Heart right ventricle (tissue), 16 donors: Measurements from ENCODE around the gene RYR1. TPM values are rescaled to one million over a fixed set of nuclear protein-coding genes. Genes with fewer than 3 reads are reported as not detected.
A peak's percentile ranks its signal among the peaks of the same experiment; 100 is the strongest.

ENCODE experiments used
- ATAC-seq, 8 donors: fragments of 200-7000 bp; cut with Tn5 transposase; one replicate each; pipeline ENCODE4 v1.9.1; 2020; ENCODE audit warnings: mild to moderate bottlenecking in 8 of 8, moderate library complexity in 8 of 8, moderate number of reproducible peaks in 1 of 8
- DNase-seq, 2 donors: peaks; one replicate each; pipeline ENCODE4 v3.0.0-alpha.2; 2020
- H3K27ac ChIP-seq, 10 donors: fragments of 200-600 bp; sonication (generic) in 2 of 10; one replicate each; pipeline versions ENCODE4 v1.5.0 to v1.8.0; 2020 to 2022; ENCODE audit warnings: mild to moderate bottlenecking in 3 of 10
- H3K27me3 ChIP-seq, 7 donors: fragments of 200-600 bp; one replicate each; pipeline ENCODE4 v1.8.0; 2021 to 2022; ENCODE audit warnings: mild to moderate bottlenecking in 2 of 7
- H3K36me3 ChIP-seq, 9 donors: fragments of 200-600 bp; sonication (generic) in 1 of 9; one replicate each; pipeline versions ENCODE4 v1.5.0 to v1.8.0; 2020 to 2022; ENCODE audit warnings: mild to moderate bottlenecking in 2 of 9
- H3K4me1 ChIP-seq, 9 donors: fragments of 200-600 bp; sonication (generic) in 1 of 9; one replicate each; pipeline versions ENCODE4 v1.5.0 to v1.8.0; 2020 to 2022; ENCODE audit warnings: mild to moderate bottlenecking in 4 of 9
- H3K4me3 ChIP-seq, 10 donors: fragments of 200-600 bp; sonication (generic) in 2 of 10; one replicate each; pipeline versions ENCODE4 v1.5.0 to v1.8.0; 2020 to 2022; ENCODE audit warnings: mild to moderate bottlenecking in 7 of 10, moderate library complexity in 2 of 10
- H3K9me3 ChIP-seq, 11 donors: fragments of 200-600 bp in 10 of 11; sonication (generic) in 2 of 11; one replicate each; pipeline versions ENCODE4 v1.5.0 to v1.8.0; 2013 to 2022; ENCODE audit warnings: mild to moderate bottlenecking in 2 of 11, control low read depth in 1 of 11, moderate library complexity in 1 of 11
- WGBS, 2 donors: extraction: QIAGEN DNeasy Blood & Tissue Kit; methylation state at CpG; one replicate each; pipeline ENCODE4 v1.1.7; 2013; ENCODE audit warnings: inconsistent platforms in 1 of 2; 5-methylcytosine and 5-hydroxymethylcytosine counted together
- intact Hi-C, 10 donors: fragments of 100-400 bp; cut with DNase I; formaldehyde crosslinking; loops; one replicate each; pipeline versions ENCODE4 v1.11.1 to v1.14.2; 2022
- polyA plus RNA-seq, 2 donors: library from polyadenylated mRNA; stranded (reverse); fragments of 200-250 nt; gene quantifications; one replicate each; pipeline ENCODE4 v1.2.3, GENCODE V29; 2013
- total RNA-seq, 10 donors: library from RNA; stranded (reverse); fragmentation: NEBNext Ultra II Directional in 3 of 10; extraction: Animal tissue kit (Norgen Biotek cat#: 25700) in 3 of 10; gene quantifications; one replicate each; pipeline versions ENCODE4 v1.2.1 to v1.2.4, GENCODE V29; 2021 to 2023
- TF ChIP-seq, protein P1 (sequence below), 9 donors: fragments of 200-600 bp; sonication (generic) in 2 of 9; IDR thresholded peaks; one replicate each; pipeline versions ENCODE4 v1.5.0 to v1.8.0; 2021 to 2022; ENCODE audit warnings: antibody characterized with exemption in 9 of 9, mild to moderate bottlenecking in 5 of 9, moderate library complexity in 1 of 9
- donor health status: Arrhythmogenic right ventricular cardiomyopathy.
- donor health status: ischemic (EF 13 %, LVEDD 7.1; RV severe dilation, severe dysfunction).
- donor health status: healthy with polysubstance abuse.
- donor health status: DM: no; HTN: yes; CAD: no.
- donor health status: DM: no; HTN: no; CAD: no.
- donor health status: ischemic (EF 25% LVEDD 6.9; RV normal size, moderate dysfunction).
- donor health status: ischemic (EF 25% LVEDD 5.7; RV mildly dilated, moderate dysfunction).
- donor health status: healthy.
- donor health status: DM: yes; HTN: yes; CAD: no.
- donor health status: Ischemic cardiomyopathy.
- donor health status: ischemic (EF 35%, LVEDD 5.7; RV mildly dilated, moderate dysfunction).
- donor health status: nonischemic (EF 11% LVEDD 7.7; RV severe dilation, severe dysfunction).
- donor health status: DM: yes; HTN: yes; CAD: no.
- donor health status: PGD.
- donor health status: ischemic (EF 29% LVEDD 5.4; RV normal size, mild dysfunction).
- donor health status: nonischemic (EF 23%, LVEDD 6.1; RV moderate dilation, normal function).

Gene RYR1
- total and polyA plus RNA-seq, 12 donors = 0.20 to 1.7 (median 0.74) TPM

DNA sequence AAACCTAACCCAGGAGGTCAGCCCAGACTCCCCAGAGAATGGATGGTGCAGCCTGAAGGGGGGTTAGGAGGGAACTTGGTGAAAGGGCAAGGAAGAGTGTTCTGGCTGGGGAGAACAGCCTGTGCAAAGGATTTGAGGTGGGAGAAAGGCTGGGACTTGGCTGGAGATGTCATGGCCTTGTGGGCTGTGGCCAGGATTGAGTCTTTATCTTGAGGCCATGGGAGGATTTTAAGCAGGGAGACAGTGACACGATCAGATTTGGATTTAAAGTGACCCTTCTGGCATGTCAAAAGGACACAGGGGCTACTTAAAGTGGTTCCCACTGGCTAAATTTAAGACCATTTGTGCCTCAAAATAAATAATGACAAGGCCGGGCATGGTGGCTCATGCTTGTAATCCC is 154.6 kb downstream of the RYR1 start:
- peaks cover 0 to 9% (median 0%) of the 10 kb centered on the region in 9 donors for H3K36me3 ChIP-seq
- no peaks in the 10 kb centered on the region for H3K9me3 ChIP-seq
- intact Hi-C loops = no loop called here
- peaks cover 0 to 5% (median 0%) of the 10 kb centered on the region in 9 donors for H3K4me1 ChIP-seq
- WGBS, 2 donors = 72 to 83% methylated on average over 2 of the region's 2 CpGs
- DNase-seq (no peak), ATAC-seq (no peak)
- H3K4me3 ChIP-seq = no peak overlapping the region
- H3K27me3 ChIP-seq = peaks cover 0 to 18% (median 4%) of the 10 kb centered on the region in 7 donors
- H3K27ac ChIP-seq = no peak overlapping the region
- TF ChIP-seq, protein P1, sequence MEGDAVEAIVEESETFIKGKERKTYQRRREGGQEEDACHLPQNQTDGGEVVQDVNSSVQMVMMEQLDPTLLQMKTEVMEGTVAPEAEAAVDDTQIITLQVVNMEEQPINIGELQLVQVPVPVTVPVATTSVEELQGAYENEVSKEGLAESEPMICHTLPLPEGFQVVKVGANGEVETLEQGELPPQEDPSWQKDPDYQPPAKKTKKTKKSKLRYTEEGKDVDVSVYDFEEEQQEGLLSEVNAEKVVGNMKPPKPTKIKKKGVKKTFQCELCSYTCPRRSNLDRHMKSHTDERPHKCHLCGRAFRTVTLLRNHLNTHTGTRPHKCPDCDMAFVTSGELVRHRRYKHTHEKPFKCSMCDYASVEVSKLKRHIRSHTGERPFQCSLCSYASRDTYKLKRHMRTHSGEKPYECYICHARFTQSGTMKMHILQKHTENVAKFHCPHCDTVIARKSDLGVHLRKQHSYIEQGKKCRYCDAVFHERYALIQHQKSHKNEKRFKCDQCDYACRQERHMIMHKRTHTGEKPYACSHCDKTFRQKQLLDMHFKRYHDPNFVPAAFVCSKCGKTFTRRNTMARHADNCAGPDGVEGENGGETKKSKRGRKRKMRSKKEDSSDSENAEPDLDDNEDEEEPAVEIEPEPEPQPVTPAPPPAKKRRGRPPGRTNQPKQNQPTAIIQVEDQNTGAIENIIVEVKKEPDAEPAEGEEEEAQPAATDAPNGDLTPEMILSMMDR (IDR thresholded peaks at IDR 0.05) = no peak

DNA sequence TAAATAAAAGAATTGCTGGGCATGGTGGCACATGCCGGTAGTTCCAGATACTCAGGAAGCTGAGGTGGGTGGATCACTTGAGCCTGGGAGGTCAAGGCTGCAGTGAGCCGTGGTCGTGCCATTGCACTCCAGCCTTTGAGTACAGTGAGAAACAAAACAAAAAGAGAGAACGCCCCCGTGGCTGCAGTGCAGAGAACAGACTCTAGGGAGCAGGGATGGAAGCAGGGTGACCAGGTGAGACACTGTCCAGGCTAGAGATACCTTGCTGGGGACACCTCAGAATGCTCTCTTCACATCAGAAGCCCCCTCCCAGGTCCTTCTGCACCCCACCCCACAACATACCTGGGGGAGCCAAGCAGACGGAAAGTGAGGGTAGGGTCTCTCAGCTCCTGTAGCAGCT is 159.4 kb downstream of the RYR1 start:
- Histone ChIP-seq H3K9me3 (no peaks in the 10 kb centered on the region), H3K4me3 (no peak overlapping the region), H3K27me3 (peaks cover 0 to 36% (median 17%) of the 10 kb centered on the region in 7 donors), H3K27ac (no peak overlapping the region), H3K4me1 (peaks cover 0 to 5% (median 0%) of the 10 kb centered on the region in 9 donors), H3K36me3 (peaks cover 0 to 6% (median 0%) of the 10 kb centered on the region in 9 donors)
- TF ChIP-seq, protein P1 (IDR thresholded peaks at IDR 0.05) = no peak
- 79 to 80% methylated on average over 6 of the region's 6 CpGs for WGBS, 2 donors
- ATAC-seq = no peak
- no peak for DNase-seq
- intact Hi-C loops = no loop called here

DNA sequence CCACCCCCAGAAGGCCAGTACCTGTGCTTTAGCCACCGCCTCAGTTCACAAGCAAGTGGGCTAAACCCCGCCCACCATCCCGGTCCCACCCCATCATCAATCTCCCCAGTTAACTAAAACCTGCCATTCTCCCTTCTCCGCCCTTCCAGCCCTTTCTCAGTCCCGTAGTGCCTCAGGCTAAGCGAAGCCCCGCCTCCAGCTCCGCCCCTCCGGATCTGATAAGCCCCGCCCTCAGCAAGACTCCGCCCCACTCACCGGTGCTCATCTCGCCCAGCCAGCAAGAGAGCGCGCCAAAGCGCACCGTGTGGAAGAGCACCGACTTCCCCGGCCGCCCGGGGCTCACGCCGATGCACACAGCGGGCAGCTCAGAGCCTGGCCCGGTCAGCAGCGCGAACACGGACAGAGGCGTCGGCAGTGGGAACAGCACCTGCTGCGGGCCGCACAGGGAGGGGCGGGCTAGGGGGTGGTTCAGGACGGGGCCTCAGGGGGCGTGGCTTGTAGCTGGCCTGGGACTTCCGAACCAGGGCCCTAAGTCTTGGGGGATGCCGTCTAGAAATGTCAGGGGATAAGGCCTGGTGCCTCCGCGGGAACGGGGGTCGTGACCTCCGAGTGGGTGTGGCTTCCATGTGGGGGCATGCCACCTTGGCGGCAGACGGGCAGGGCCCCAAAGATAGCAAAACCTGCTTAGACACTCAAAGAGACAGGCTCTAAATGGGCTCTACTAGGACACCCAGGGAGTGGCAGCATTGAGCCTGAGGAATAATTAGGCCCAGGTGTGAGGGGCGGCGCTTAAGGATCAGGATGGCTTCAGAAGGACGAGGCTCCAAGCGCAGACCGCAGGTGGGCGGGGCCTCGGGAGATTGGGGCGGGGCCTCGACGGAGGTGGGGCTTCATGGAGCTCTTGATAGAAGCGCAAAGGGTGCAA is 162.8 kb downstream of the RYR1 start:
- no peaks in the 10 kb centered on the region for H3K9me3 ChIP-seq
- 14 to 21% methylated on average over 55 of the region's 55 CpGs for WGBS, 2 donors
- H3K4me3 ChIP-seq = no peak overlapping the region
- H3K27ac ChIP-seq = no peak overlapping the region
- H3K27me3 ChIP-seq = peaks cover 0 to 34% (median 17%) of the 10 kb centered on the region in 7 donors
- H3K4me1 ChIP-seq = peaks cover 0 to 5% (median 0%) of the 10 kb centered on the region in 9 donors
- DNase-seq (no peak), ATAC-seq (peak in 2 of 8 donors; percentile 35 to 55)
- intact Hi-C loops = no loop called here
- TF ChIP-seq, protein P1 (IDR thresholded peaks at IDR 0.05) = no peak
- H3K36me3 ChIP-seq = peaks cover 0 to 4% (median 0%) of the 10 kb centered on the region in 9 donors

DNA sequence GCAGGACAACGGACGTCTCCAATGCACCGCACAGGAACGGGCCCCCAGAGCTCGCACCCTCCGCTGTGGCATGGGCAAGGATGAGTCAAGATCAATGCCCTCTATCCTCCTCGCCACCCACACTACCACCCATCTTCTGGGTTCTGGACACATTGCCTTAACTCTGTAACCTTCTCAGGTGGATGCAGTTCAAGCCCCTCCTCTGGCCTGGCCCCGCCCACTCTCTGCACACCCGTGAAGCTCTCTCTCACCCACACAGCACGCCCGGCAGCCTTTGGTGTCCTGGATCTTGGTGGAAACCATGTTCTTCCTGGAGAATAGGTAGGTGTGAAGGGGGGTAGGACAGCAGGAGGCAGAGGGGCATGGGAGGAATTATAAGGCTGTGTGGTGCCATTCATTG is 163.6 kb downstream of the RYR1 start:
- TF ChIP-seq, protein P1 (IDR thresholded peaks at IDR 0.05) = no peak
- H3K27me3 ChIP-seq = peaks cover 0 to 28% (median 17%) of the 10 kb centered on the region in 7 donors
- peaks cover 0 to 5% (median 0%) of the 10 kb centered on the region in 9 donors for H3K4me1 ChIP-seq
- no peak overlapping the region for H3K4me3 ChIP-seq
- no peak for ATAC-seq
- peaks cover 0 to 4% (median 0%) of the 10 kb centered on the region in 9 donors for H3K36me3 ChIP-seq
- H3K27ac ChIP-seq = no peak overlapping the region
- H3K9me3 ChIP-seq = no peaks in the 10 kb centered on the region
- WGBS, 2 donors = 83 to 87% methylated on average over 11 of the region's 11 CpGs
- no peak for DNase-seq
- intact Hi-C loops = no loop called here
